GM23338 (cell line): ENCODE data around the gene CCT6B.
"Not testable (repeated sequence)": the region's sequence is repeated elsewhere in the genome, so short reads cannot be mapped to it uniquely, and the experiment has no call there.

Experiments used
- CREB1 ChIP-seq: fragments of 250-450 bp; sonication (Bioruptor Pico); IDR thresholded peaks from 2 replicates; pipeline ENCODE4 v1.5.0; 2020; ENCODE audit warnings: low read depth, mild to moderate bottlenecking, moderate library complexity
- CTCF ChIP-seq, 2 experiments: fragments of 200-600 bp in 1 of 2; sonication (generic) in 1 of 2; conservative IDR thresholded peaks; 2 replicates each; pipeline versions ENCODE4 v1.5.1 to v1.6.1; 2016 to 2017; ENCODE audit warnings: antibody characterized with exemption in 2 of 2, low read depth in 2 of 2, mild to moderate bottlenecking in 2 of 2, moderate library complexity in 1 of 2
- ETS1 ChIP-seq: IDR thresholded peaks from 2 replicates; pipeline ENCODE4 v1.6.1; 2016; ENCODE audit warnings: antibody characterized with exemption
- EZH2 ChIP-seq: fragments of 200-600 bp; sonication (generic); IDR thresholded peaks from one replicate; pipeline ENCODE4 v1.8.0; 2017; ENCODE audit warnings: antibody characterized with exemption, mild to moderate bottlenecking, low read depth; ENCODE audit not compliant: unreplicated experiment
- EZH2phosphoT487 ChIP-seq: fragments of 200-600 bp; sonication (generic); IDR thresholded peaks from one replicate; pipeline ENCODE4 v1.8.1; 2018; ENCODE audit warnings: antibody characterized with exemption; ENCODE audit not compliant: unreplicated experiment
- JUNB ChIP-seq: IDR thresholded peaks from one replicate; pipeline ENCODE4 v1.6.1; 2016; ENCODE audit warnings: antibody characterized with exemption; ENCODE audit not compliant: unreplicated experiment
- NANOG ChIP-seq: IDR thresholded peaks from 2 replicates; pipeline ENCODE4 v1.6.1; 2016; ENCODE audit warnings: antibody characterized with exemption, borderline replicate concordance
- POLR2AphosphoS5 ChIP-seq: IDR thresholded peaks from 2 replicates; pipeline ENCODE4 v1.6.1; 2016; ENCODE audit warnings: antibody characterized with exemption, low read depth
- REST ChIP-seq: IDR thresholded peaks from one replicate; pipeline ENCODE4 v1.6.1; 2018; ENCODE audit warnings: antibody characterized with exemption; ENCODE audit not compliant: unreplicated experiment
- ZNF114 ChIP-seq: fragments of 250-450 bp; sonication (Bioruptor Pico); IDR thresholded peaks from 2 replicates; pipeline ENCODE4 v1.5.0; 2020; ENCODE audit warnings: mild to moderate bottlenecking, moderate library complexity

- TF ChIP-seq CTCF (conservative IDR thresholded peaks at IDR 0.05; ENCODE audit: low read depth in 2 of 2); POLR2AphosphoS5; JUNB; EZH2; CREB1; ETS1; EZH2phosphoT487; REST; ZNF114; NANOG: not testable (repeated sequence)
These were observed 39.7 kb upstream of the CCT6B start for GRCh38 chr17:35000965-35001364.
